ENCODE measurements around the gene RPL28. TPM values are rescaled to one million over a fixed set of nuclear protein-coding genes. Genes with fewer than 3 reads are reported as not detected.

RPL28 gene
- total RNA-seq, 1 donor: 829 TPM

GRCh38 chr19:55341595-55342531 lies 43.9 kb upstream of the RPL28 start:
- TF ChIP-seq CTCF (IDR thresholded peaks at IDR 0.05; ENCODE audit: insufficient read depth, low read length): no peak
- H3K4me3 ChIP-seq (ENCODE audit: low read depth, low read length): peak overlapping the region; percentile 46
- DNase-seq (ENCODE audit: low read depth): no peak

DNA sequence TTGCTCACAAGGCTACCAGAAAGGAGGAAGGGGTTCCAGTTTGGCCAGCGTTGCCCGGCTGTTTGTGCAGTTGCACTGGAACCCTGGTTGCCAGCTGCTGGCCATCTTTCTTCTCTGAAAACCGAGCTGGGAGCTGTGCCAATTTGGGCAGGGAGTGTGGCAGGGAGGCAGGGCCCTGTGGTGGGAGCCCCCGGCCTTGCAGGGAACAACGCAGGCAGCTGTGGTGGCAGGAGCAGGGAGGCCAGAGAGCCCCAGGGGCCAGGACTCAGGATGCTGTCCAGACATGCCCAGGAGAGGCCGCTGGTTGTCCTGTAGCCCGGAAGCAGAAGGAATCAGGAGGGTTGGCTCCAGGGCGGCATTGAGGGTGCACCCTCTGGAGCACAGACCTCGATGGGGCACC lies 41.3 kb upstream of the RPL28 start:
- DNase-seq (ENCODE audit: low read depth): no peak

GRCh38 chr19:55345101-55345817 lies 40.5 kb upstream of the RPL28 start:
- no peak for DNase-seq (ENCODE audit: low read depth)

More for the DNA sequence above, 41.3 kb upstream of the RPL28 start:
- no peak overlapping the region for H3K4me3 ChIP-seq (ENCODE audit: low read depth, low read length)
- TF ChIP-seq CTCF (IDR thresholded peaks at IDR 0.05; ENCODE audit: insufficient read depth, low read length): no peak

GRCh38 chr19:55345818-55346724 lies 39.7 kb upstream of the RPL28 start:
- no peak overlapping the region for H3K4me3 ChIP-seq (ENCODE audit: low read depth, low read length)
- TF ChIP-seq CTCF (IDR thresholded peaks at IDR 0.05; ENCODE audit: insufficient read depth, low read length): no peak
- DNase-seq (ENCODE audit: low read depth): peak; percentile 78

More at GRCh38 chr19:55345101-55345817, 40.5 kb upstream of the RPL28 start:
- no peak for TF ChIP-seq CTCF (IDR thresholded peaks at IDR 0.05; ENCODE audit: insufficient read depth, low read length)
- H3K4me3 ChIP-seq (ENCODE audit: low read depth, low read length): no peak overlapping the region

DNA sequence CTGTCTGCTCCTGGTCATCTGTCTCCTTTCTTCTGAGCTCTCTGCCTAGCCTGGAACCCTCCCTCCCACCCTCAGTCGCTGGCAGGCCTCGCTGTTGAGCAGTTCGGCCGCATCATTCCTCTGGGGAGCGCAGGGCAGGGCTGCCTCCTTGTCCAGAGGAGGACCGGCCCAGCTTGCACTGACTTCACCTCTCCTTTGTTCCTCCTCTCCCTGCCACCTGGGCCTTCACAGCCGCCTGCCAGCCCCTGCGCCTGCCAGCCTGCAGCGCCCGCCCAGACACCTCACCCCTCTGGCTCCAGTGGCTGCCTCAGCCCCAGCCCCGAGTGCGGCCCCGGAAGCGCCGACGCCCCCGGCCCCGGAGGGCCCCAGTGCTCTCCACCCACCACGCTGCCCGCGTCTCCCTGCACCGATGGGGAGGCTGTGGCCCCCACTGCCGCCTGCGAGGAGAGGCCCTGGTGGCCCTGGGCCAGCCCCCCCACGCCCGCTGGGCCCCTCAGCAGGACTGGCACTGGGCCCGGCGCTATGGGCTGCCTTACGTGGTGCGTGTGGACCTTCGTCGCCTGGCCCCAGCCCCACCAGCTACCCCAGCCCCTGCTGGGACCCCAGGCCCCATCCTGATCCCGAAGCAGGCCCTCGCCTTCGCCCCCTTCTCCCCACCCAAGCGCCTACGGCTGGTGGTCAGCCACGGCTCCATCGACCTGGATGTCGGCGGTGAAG lies 38.8 kb upstream of the RPL28 start:
- H3K4me3 ChIP-seq (ENCODE audit: low read depth, low read length): no peak overlapping the region
- peak; percentile 47 for DNase-seq (ENCODE audit: low read depth)
- no peak for TF ChIP-seq CTCF (IDR thresholded peaks at IDR 0.05; ENCODE audit: insufficient read depth, low read length)
